ENCODE data around the gene EML2. TPM values are rescaled to one million over a fixed set of nuclear protein-coding genes. Genes with fewer than 3 reads are reported as not detected.

The EML2 gene
- total RNA-seq, 2 donors from 2014 or later, result 96.2 to 106 TPM

DNA sequence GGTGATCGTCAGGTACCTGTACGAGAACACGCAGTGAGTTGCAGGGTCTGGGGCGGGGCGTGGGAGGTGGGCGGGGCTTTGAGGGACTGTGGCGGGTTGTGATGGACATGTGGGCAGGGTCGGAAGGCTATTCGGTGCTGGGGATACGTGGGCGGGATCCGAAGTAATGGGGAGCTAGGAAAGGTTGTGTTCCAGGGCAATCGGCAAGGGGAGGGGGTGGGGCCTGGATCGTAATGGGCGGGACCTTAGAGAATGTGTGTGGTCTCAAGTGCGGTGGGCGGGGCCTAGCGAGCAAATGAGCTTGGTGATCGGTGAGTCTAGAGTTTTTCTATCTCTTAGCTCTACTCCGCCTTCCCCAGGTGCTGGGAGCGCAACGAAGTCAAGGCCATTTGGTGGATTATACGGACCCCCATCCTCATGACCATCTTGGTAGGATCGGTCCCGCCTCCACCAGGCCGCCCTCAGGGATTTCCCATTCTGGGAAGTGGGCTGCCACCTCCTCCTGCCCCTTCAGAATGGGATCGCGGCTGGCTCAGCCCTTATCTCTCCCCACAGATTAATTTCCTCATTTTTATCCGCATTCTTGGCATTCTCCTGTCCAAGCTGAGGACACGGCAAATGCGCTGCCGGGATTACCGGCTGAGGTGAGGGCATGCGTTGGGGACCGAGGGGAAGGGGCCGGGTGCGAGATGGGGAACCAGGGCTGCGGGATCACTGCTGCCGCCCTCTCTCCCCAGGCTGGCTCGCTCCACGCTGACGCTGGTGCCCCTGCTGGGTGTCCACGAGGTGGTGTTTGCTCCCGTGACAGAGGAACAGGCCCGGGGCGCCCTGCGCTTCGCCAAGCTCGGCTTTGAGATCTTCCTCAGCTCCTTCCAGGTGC, 38.4 kb upstream of the EML2 start:
- intact Hi-C loops (cut with DNase I), result no loop called here
- TF ChIP-seq, protein P1, sequence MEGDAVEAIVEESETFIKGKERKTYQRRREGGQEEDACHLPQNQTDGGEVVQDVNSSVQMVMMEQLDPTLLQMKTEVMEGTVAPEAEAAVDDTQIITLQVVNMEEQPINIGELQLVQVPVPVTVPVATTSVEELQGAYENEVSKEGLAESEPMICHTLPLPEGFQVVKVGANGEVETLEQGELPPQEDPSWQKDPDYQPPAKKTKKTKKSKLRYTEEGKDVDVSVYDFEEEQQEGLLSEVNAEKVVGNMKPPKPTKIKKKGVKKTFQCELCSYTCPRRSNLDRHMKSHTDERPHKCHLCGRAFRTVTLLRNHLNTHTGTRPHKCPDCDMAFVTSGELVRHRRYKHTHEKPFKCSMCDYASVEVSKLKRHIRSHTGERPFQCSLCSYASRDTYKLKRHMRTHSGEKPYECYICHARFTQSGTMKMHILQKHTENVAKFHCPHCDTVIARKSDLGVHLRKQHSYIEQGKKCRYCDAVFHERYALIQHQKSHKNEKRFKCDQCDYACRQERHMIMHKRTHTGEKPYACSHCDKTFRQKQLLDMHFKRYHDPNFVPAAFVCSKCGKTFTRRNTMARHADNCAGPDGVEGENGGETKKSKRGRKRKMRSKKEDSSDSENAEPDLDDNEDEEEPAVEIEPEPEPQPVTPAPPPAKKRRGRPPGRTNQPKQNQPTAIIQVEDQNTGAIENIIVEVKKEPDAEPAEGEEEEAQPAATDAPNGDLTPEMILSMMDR (IDR thresholded peaks at IDR 0.05), result no peak
- peaks cover 12% of the 10 kb centered on the region for H3K27me3 ChIP-seq

DNA sequence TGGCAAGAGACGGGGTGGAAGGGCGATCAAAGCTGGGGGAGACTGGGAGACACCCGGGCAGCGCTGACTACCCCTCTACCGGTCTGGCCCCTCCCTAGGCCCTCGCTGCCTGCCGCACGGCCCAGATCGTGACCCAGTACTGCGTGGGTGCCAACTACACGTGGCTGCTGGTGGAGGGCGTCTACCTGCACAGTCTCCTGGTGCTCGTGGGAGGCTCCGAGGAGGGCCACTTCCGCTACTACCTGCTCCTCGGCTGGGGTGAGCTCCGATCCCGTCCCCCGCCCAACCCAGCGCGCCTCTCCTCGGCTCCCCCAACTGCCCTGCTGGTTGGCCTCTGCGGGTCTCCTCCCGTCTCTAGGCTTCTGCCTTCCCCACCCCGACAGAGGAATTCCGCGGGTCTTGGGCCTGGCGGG, 37.7 kb upstream of the EML2 start:
- Histone ChIP-seq H3K4me1 (peaks cover 6% of the 10 kb centered on the region), H3K9me3 (no peaks in the 10 kb centered on the region), H3K9ac (ENCODE audit: low read depth in 2 of 2, low read length in 2 of 2) (peak overlapping the region; percentile 50 to 66), H3K4me3 (peak overlapping the region; percentile 47), H3K27ac (no peak overlapping the region), H3K36me3 (no peaks in the 10 kb centered on the region), H3K27me3 (peaks cover 12% of the 10 kb centered on the region)
- DNase-seq, result peak; percentile 37
- TF ChIP-seq, protein P1 (IDR thresholded peaks at IDR 0.05), result no peak
- intact Hi-C loops (cut with DNase I), result no loop called here

More for the DNA sequence above, 38.4 kb upstream of the EML2 start:
- Histone ChIP-seq H3K36me3 (no peaks in the 10 kb centered on the region), H3K4me1 (peaks cover 6% of the 10 kb centered on the region), H3K9ac (ENCODE audit: low read depth in 2 of 2, low read length in 2 of 2) (peak overlapping the region in 1 of 2 donors; percentile 33), H3K27ac (peak overlapping the region; percentile 17), H3K4me3 (peak overlapping the region; percentile 47), H3K9me3 (no peaks in the 10 kb centered on the region)
- peak; percentile 96 for DNase-seq

DNA sequence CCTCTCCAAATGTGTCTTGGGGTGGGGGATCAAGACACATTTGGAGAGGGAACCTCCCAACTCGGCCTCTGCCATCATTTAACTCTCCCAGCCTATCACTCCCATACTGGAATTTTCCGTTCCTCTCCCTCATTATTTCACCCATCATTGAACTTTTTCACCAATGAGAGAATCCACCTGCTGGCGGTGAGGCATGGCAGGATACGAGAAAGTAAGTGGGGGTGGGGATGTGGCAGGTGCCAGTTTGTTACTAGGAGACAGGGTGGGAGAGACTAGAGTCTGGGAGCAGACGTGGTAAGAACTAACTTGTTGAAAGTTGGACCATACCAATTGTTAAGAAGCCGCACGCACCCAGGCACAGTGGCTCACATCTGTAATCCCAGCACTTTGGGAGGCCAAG, 35.7 kb upstream of the EML2 start:
- Histone ChIP-seq H3K9ac (ENCODE audit: low read depth in 2 of 2, low read length in 2 of 2) (no peak overlapping the region), H3K9me3 (no peaks in the 10 kb centered on the region), H3K27ac (no peak overlapping the region), H3K27me3 (peaks cover 12% of the 10 kb centered on the region), H3K36me3 (no peaks in the 10 kb centered on the region), H3K4me1 (peaks cover 6% of the 10 kb centered on the region), H3K4me3 (no peak overlapping the region)
- intact Hi-C loops (cut with DNase I), result no loop called here
- no peak for DNase-seq
- TF ChIP-seq, protein P1 (IDR thresholded peaks at IDR 0.05), result no peak

DNA sequence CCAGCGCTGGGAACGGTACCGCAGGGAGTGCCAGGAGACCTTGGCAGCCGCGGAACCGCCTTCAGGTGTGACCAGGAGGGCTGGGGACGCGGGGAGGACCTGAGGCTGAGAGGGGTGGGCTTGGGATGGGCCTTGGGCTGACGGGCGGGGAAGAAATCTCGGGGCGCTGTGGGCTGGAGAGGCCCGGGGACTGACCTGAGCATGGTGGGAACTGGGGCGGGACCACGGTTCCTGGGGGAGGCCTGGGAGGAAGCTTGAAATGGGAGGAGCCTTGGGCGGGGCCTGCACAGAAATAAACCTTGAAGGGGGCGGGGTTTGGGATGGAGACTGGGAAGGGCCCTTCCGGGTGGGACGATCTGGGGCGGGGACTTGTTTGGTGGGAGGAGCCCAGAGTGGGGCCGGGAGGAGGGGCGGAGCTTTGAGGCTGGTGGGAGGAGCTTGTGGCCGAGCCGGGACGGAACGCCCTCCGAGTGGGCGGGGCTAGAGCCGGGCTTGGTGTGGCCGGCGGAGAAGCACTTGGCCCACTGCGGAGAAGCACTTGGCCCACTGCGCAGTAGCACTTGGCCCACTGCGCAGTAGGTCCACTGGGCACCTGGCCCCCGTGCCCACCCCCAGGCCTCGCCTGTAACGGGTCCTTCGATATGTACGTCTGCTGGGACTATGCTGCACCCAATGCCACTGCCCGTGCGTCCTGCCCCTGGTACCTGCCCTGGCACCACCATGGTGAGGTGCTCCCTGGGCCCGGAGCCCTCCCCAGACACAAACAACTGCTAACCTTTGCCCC, 31.7 kb upstream of the EML2 start:
- intact Hi-C loops (cut with DNase I), result no loop called here
- Histone ChIP-seq H3K4me1 (no peaks in the 10 kb centered on the region), H3K27me3 (no peaks in the 10 kb centered on the region), H3K27ac (peak overlapping the region; percentile 27), H3K9me3 (no peaks in the 10 kb centered on the region), H3K36me3 (no peaks in the 10 kb centered on the region), H3K9ac (ENCODE audit: low read depth in 2 of 2, low read length in 2 of 2) (peak overlapping the region; percentile 55 to 63), H3K4me3 (peak overlapping the region; percentile 20)
- TF ChIP-seq, protein P1 (IDR thresholded peaks at IDR 0.05), result no peak
- peak; percentile 97 for DNase-seq

DNA sequence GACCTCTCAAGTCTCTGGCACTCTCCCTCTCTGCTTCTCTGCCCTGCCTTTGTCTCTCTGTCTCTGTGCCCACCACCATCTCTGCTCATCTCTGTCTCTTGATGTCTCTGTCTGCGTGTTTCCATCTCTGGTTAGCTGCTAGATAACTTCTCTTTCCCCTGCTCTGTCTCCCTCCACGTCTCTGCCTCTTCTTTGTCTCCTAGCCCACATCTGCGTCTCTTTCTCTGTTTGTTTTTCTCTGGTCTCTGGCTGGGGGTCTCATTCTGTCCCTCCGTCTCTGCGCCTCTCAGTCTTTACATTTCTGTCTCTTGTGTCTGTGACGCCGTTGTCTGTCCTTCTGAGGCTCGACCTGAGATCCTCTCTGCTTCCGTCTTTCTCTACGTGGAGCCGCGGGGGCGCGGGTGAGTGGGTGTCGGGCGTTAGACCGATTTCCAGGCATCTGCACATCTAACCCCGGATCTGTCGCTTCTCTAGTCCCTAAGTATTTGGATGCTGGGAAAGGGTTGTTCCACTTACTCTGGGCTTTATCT, 29.2 kb upstream of the EML2 start:
- H3K9ac ChIP-seq (ENCODE audit: low read depth in 2 of 2, low read length in 2 of 2), result peak overlapping the region; percentile 74 to 84
- intact Hi-C loops (cut with DNase I), result no loop called here

More for the DNA sequence above, 29.2 kb upstream of the EML2 start:
- TF ChIP-seq, protein P1 (IDR thresholded peaks at IDR 0.05), result no peak
- DNase-seq, result peak; percentile 42
- Histone ChIP-seq H3K27ac (peak overlapping the region; percentile 60), H3K27me3 (no peaks in the 10 kb centered on the region), H3K36me3 (no peaks in the 10 kb centered on the region), H3K4me1 (no peaks in the 10 kb centered on the region), H3K4me3 (peak overlapping the region; percentile 42), H3K9me3 (no peaks in the 10 kb centered on the region)

All from colonic mucosa (tissue), 4 donors.